Measurements from ENCODE around the gene THOC6.

DNA sequence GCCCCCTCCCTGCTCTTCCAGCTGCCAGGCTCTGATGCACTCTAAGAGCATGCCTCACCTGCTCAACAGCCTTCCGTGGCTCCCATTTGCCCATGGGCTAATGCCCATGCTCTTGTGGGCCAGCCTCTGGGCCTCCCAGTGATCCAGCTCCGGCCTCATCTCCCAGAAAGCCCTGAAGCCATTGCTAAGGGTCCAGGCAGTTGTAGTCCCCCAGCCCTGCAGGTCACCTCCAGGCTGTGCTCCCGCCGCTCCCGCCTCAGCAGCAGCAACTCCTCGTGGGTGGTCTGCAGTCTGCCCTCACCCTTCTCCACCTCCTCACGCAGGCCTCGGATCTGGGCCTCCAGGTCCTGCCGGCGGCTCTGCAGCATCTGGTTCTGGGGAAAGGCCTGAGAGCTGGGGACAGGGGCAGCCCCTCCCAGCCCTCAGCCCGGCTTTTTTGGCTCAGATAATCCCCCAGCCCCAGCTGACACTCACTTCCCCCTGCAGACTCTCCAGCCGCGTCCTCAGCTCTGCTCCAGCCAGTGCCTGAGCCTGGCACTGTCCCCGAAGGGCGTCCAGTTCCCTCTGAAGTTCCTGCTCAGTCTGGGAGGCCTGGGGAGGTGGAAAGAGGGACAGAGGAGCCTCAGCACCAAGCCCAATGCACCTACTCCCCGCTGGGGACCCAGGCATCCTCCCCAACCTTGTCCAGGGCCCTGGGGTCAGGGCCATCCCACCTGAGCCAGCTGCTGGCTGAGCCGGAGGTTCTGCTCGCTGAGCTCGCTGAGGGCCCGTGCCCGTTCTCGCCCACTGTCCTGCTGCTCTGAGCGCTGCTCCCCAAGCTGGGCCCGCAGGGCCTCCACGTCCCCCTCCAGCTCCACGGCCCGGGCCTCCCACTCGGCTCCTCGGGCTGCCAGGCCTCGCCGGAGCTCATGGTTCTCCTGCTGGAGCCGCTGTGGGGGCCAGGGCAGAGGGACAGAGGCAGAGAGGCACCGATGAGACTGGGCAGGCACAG is 6.7 kb downstream of the THOC6 start:
- TF ChIP-seq CTCF (IDR thresholded peaks at IDR 0.05; ENCODE audit: low read depth, low read length, missing input control) (no peak), ATF3 (IDR thresholded peaks at IDR 0.05) (no peak), FOXA1 (IDR thresholded peaks at IDR 0.05) (no peak), EGR1 (IDR thresholded peaks at IDR 0.05; ENCODE audit: low read depth in 2 of 2) (no peak), HNF4A (conservative IDR thresholded peaks at IDR 0.05) (no peak), REST (IDR thresholded peaks at IDR 0.05) (no peak)
- TF ChIP-seq, protein P1, sequence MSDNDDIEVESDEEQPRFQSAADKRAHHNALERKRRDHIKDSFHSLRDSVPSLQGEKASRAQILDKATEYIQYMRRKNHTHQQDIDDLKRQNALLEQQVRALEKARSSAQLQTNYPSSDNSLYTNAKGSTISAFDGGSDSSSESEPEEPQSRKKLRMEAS (IDR thresholded peaks at IDR 0.05), result no peak
